Keratinocyte (primary cell): ENCODE data around the gene CORO7.

Experiments
- CTCF ChIP-seq, 3 experiments: IDR thresholded peaks in 1 of 3; conservative IDR thresholded peaks in 1 of 3; optimal IDR thresholded peaks in 1 of 3; 2 replicates in 2 of 3; 3 replicates in 1 of 3; pipeline versions ENCODE3 to v1.5.1; 2011; ENCODE audit warnings: low read length in 3 of 3, mild to moderate bottlenecking in 3 of 3, moderate library complexity in 2 of 3, control low read depth in 1 of 3, inconsistent platforms in 1 of 3; ENCODE audit not compliant: insufficient read depth in 2 of 3; ENCODE audit errors: extremely low read depth in 1 of 3
- EZH2 ChIP-seq: IDR thresholded peaks from one replicate; pipeline ENCODE4 v1.6.1; 2012; ENCODE audit warnings: inconsistent platforms, mild to moderate bottlenecking, low read length, moderate library complexity

GRCh38 chr16:4388271-4389021, 27.9 kb downstream of the CORO7 start:
- no peak for TF ChIP-seq EZH2
- TF ChIP-seq CTCF (optimal IDR thresholded peaks at IDR 0.05 in 1 of 3, IDR thresholded peaks at IDR 0.05 in 1 of 3, conservative IDR thresholded peaks at IDR 0.05 in 1 of 3; ENCODE audit: extremely low read depth in 1 of 3, insufficient read depth in 2 of 3, low read length in 3 of 3) = no peak
